Mammary epithelial cell (primary cell): Measurements from ENCODE around the gene PLA2G6.

ENCODE experiments used
- EZH2 ChIP-seq: IDR thresholded peaks from 2 replicates; pipeline ENCODE4 v1.6.1; 2012; ENCODE audit warnings: low read length, inconsistent platforms, borderline replicate concordance
- TF ChIP-seq, protein P1 (sequence below), 2 donors: IDR thresholded peaks in 1 of 2; conservative IDR thresholded peaks in 1 of 2; 2 replicates each; pipeline ENCODE4 v1.5.1; 2011 to 2012; ENCODE audit warnings: inconsistent platforms in 2 of 2, low read length in 2 of 2, mild to moderate bottlenecking in 2 of 2, control low read depth in 1 of 2, low read depth in 1 of 2; ENCODE audit not compliant: insufficient read depth in 1 of 2; ENCODE audit errors: extremely low read depth in 1 of 2

DNA sequence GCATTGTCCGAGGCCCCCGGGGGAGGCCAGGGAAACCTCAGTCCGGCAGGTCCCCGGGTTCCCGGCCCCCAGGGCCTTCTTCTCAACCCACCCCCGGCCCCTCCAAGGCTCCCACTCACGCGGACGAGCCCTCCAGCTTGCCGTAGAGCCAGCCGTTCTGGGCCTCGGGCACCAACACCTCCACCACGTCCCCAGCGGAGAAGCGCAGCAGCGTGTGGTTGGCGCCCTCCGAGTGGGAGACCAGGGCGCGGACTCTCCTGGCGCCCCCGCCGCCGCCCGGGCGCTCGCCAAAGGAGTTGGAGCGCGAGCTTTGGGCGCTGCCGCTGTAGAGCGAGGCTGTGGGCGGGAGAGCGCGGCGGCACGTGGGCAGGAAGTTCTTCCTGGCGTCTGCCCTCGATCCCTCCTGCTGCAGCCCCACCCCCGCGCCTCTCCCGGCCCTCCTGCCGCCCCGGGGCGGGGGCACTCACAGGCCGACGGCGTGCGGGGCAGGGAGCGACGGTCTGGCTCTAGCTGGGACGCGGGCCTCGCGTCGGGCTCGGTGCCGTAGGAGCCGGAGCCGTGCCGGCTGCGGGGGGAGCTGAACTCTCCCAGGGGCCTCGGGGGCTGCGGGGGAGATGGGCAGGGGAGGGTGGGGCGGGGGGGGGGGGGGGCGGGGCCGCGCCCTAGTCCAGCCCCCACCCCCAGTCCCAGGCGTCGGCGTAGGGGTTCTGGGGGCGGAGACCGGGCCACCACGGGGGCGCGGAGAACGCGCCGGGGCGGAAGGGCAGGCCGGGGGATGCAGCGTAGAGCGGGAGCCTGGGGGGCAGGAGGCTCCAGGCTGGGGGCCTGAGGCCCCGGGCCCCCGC lies 92.8 kb downstream of the PLA2G6 start:
- TF ChIP-seq, protein P1, sequence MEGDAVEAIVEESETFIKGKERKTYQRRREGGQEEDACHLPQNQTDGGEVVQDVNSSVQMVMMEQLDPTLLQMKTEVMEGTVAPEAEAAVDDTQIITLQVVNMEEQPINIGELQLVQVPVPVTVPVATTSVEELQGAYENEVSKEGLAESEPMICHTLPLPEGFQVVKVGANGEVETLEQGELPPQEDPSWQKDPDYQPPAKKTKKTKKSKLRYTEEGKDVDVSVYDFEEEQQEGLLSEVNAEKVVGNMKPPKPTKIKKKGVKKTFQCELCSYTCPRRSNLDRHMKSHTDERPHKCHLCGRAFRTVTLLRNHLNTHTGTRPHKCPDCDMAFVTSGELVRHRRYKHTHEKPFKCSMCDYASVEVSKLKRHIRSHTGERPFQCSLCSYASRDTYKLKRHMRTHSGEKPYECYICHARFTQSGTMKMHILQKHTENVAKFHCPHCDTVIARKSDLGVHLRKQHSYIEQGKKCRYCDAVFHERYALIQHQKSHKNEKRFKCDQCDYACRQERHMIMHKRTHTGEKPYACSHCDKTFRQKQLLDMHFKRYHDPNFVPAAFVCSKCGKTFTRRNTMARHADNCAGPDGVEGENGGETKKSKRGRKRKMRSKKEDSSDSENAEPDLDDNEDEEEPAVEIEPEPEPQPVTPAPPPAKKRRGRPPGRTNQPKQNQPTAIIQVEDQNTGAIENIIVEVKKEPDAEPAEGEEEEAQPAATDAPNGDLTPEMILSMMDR (conservative IDR thresholded peaks at IDR 0.05 in 1 of 2, IDR thresholded peaks at IDR 0.05 in 1 of 2; ENCODE audit: extremely low read depth in 1 of 2, insufficient read depth in 1 of 2, low read depth in 1 of 2, low read length in 2 of 2), result no peak
- no peak for TF ChIP-seq EZH2
